ENCODE measurements around the gene NDUFAF2.
"Not testable (repeated sequence)": the region's sequence is repeated elsewhere in the genome, so short reads cannot be mapped to it uniquely, and the experiment has no call there.

NDUFAF2 gene

DNA sequence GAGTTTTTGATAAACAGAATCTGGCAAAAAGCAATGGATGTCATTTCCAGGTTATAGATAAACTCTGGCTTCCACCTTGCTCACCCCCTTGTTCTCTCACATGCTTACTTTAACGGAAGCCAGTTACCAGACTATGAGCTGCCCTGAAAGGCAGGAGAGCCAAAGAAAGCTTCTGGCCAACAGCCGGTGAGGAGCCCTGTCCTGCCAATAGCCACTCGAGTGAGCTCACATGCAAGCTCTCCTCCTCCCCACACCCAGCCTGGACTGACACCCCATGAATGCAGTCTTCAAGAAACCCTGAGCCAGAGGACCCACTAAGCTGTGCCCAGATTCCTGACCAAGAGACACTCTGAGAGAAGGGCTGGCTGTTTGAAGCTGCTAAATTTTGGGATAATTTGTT is 231.6 kb downstream of the NDUFAF2 start:
- no peak for DNase-seq (ENCODE audit: low read depth in 2 of 2)

DNA sequence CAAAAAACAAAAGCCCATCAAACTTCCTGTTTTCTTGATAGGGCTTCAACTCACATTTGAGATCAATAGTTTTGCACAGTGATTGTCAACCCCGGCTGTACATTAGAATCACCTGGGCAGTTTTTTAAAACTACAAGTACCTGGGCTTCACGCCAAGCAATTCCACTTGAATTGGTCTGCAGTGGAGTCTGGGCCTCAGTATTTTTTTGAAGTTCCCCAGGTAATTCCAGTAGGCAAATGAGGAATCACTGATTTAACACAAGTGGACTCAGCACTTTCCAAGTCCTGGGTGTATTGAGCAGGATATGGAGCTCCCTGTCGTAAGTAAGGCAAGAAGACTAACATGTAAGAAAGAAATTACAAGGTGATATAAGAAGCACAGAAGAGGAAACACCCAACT is 232.1 kb downstream of the NDUFAF2 start:
- DNase-seq (ENCODE audit: low read depth in 2 of 2): no peak

GRCh38 chr5:61177716-61178115 is 232.7 kb downstream of the NDUFAF2 start:
- DNase-seq (ENCODE audit: low read depth in 2 of 2): no peak

DNA sequence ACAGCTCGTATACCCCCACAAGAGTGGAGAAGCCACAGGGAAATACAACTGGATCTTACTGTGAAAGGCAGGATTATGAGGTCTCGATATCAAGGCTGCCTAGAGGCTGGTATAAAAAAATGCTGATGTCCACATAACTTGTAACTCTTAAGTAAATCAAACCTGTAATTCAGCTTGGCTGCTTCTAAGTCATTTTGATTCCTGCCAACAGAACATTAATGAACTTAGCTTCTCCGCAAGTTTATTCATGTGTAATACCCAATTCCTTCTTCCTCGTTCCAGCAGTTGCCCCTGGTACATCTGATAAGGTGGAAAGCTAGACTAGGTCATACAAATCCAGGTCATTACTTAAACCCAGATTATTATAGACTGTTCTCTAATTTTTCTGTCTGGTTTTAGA is 233.7 kb downstream of the NDUFAF2 start:
- no peak for DNase-seq (ENCODE audit: low read depth in 2 of 2)

- DNase-seq (ENCODE audit: low read depth in 2 of 2): no peak
Observed at GRCh38 chr5:61180886-61181285, 235.9 kb downstream of the NDUFAF2 start.

DNA sequence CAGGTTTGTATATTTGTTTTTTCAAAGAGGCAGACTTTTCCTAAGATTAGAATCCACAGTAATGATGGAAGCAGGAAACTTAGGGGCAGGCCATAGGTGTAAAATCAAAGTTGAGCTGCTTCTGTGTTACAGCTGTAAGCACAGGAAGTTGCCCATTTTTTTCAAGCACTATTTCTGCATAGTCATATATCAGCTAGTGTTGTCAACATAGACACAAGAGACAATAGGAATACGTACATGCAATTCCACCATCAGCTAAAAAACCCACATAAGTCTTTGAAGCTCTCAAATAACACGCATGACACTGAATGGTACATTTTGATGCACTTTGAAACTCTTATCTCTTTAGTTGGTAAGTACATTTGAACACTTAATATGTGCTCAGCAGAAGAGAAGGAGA is 237.4 kb downstream of the NDUFAF2 start:
- no peak for DNase-seq (ENCODE audit: low read depth in 2 of 2)

DNA sequence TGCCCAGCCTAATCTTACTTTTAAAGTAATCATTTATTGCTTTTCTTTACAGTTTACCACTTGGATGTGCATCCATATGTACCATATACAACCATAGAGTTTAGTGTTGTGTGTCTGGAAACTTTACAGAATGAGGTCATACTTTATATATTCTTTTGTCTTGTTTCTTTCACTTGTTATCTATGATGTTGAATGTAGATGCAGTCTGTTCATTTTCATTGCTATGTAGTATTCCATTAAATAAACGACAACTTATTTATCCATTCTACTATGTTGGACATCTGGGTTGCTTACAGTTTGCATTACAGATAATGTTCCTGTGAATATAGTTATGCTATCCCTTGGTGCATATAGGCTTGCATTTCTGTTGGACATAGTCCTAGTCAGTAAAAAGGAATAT is 238.5 kb downstream of the NDUFAF2 start:
- DNase-seq (ENCODE audit: low read depth in 2 of 2): no peak

DNA sequence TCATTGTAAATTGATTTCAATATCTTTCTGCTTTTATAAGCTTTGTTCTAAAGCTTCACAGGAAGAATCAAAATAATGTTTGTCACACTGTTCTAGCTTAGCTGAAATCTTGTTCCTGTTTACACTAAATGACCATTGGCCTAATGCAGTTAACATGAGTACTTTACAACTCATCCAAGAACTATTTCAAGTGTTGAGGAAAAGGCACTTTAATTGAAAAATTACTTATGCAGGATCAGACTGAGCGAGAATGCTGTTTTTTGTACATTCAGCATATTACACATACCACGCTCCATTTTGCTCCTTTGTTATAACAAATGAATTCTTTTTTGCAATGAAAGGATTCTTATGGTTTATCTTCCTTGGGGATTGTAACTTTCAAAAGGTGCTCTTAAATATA is 239.7 kb downstream of the NDUFAF2 start:
- DNase-seq (ENCODE audit: low read depth in 2 of 2): no peak

GRCh38 chr5:61186634-61187033 is 241.6 kb downstream of the NDUFAF2 start:
- no peak for DNase-seq (ENCODE audit: low read depth in 2 of 2)

DNA sequence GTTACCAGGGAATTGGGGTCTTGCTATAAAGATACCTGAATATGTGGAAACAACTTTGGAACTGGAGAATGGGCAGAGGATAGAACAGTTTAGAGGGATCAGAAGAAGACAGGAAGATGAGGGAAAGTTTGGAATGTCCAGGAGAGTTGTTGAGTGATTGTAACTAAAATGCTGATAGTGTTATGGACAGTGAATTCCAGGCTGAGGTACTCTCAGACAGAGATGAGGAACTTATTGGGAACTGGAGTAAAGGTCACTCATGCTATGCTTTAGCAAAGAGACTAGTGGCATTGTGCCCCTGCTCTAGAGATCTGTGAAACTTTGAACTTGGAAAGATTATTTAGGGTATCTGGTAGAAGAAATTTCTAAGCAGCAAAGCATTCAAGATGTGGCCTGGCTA is 242.3 kb downstream of the NDUFAF2 start:
- DNase-seq (ENCODE audit: low read depth in 2 of 2): not testable (repeated sequence)

DNA sequence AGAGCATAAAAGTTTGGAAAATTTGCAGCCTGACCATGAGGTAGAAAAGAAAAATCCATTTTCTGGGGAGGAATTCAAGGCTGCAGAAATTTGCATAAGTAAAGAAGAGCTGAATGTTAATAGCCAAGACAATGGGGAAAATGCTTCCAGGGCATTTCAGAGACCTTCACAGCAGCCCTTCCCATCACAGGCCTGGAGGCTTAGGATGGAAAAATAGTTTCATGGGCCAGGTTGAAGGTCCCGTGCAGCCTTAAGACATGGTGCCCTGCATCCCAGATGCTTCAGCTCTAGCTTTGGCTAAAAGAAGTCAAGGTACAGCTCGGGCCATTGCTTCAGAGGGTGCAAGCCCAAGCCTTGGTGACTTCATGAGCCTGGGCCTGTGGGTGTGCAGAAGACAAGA is 242.8 kb downstream of the NDUFAF2 start:
- not testable (repeated sequence) for DNase-seq (ENCODE audit: low read depth in 2 of 2)

DNA sequence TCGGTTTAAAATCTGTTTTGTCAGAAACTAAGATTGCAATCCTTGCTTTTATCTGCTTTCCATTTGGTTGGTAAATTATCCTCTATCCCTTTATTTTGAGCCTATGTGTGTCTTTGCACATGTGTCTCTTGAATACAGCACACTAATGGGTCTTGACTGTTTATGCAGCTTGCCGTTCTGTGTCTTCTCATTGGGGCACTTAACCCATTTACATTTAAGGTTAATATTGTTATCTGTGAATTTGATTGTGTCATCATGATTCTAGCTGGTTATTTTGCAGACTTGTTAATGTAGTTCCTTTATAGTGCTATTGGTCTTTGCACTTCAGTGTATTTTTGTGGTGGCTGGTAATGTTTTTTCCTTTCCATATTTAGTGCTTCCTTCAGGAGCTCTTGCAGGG is 253.6 kb downstream of the NDUFAF2 start:
- no peak for DNase-seq (ENCODE audit: low read depth in 2 of 2)

GRCh38 chr5:61200582-61201155 is 255.7 kb downstream of the NDUFAF2 start:
- no peak for DNase-seq (ENCODE audit: low read depth in 2 of 2)

DNA sequence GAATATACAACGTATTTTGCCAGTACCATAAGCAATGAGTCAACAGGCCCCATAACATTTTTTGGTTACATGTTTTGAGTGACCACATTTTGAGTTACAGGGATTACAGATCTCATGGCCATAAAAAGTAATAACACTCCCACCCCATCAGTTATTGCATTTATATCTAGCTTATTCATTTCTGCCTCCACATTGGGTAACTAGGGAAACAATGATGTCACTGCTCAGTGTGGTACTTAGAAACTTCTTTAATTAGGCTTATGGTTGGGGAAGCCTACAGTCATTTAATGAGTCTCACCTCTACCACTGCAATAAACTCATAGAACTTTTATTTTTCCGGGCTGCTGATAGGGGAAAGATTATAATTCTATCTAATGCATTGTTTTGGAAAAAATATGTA is 257.2 kb downstream of the NDUFAF2 start:
- DNase-seq (ENCODE audit: low read depth in 2 of 2): peak; percentile 12 to 18
